ENCODE results near the gene SMIM1.
"Not testable (repeated sequence)": the region's sequence is repeated elsewhere in the genome, so short reads cannot be mapped to it uniquely, and the experiment has no call there.

SMIM1 gene

DNA sequence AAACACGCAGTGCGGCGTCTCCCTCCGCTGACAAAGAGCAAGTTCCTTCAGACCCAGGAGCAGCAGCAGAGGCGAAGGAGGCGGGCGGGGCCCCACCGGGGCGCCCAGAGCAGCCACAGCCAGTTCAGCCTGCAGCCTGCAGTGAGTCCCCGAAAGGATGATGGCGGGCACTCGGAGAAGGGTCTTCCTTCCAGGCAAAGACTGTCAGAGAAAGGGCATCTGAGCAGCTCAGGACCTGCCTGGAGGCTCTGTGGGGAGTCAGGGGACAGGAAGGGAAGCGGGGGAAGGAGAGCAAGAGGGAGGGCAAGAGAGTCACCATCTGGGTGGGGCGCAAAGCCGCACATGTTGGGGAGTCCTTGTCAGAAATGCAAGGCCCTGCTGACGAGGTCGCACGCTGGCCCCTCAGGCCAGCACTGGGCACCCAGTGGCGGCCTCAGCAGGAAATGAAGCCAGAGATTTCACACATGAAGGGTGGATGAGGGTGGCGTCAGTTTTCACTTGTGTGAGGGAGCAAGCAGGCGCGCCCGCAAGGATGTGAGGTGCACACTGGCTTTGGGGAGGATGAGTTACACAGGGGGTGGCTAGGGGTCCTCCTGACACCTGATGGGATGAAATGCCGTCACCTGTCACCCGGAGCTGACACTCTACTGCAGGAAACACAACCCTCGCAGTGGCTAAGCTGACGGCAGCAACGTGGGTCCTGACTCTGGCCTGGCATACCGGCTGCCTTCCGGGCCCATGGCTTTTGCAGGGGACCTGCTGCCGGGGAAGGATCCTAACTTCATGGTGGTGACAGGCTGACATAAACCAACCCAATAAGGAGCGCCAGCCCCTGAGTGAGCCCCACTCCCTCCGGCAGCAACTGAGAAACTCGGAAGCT lies 17.1 kb downstream of the SMIM1 start:
- DNase-seq (ENCODE audit: low read depth in 2 of 3, low spot score in 2 of 3): no peak

DNA sequence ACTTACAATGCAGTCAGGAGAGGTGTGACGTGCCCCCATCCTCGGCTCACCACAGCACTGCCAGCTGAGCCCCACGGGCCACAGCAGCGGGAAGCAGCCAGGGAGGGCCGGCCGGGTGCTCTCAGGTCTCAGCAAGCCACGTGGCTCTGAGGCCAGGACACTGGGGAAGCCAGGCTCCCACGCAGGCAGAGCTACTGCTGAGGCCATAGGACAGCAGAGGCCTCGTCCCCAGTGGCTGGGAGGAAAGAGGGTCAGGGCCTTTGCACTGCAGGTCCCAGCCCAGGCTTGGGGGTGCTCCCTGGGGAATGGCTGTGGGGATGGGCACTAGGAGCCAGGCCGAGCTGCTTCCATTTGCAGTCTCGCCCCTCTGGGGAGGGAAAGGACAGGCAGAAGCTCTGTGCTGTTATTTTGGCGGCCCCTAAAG lies 18.0 kb downstream of the SMIM1 start:
- no peak for DNase-seq (ENCODE audit: low read depth in 2 of 3, low spot score in 2 of 3)

DNA sequence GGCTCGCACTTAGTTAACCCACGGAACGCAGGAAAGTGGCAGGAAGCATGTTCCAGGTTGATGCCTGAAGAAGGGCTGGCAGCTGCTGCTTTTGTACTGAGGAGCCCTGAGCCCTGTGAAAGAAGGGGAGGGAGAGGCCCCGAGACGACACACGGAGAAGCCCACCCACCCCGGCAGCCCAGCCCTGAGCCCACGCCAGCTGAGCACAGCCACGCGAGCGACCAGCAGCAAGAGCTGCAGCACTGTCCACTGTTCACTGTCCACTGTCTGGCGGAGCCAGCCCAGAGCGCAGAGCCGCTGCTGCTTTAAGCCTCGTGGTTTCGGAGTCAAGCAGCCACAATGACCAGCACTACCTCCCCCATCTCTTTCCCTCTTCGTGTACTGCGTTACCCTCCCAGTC lies 18.4 kb downstream of the SMIM1 start:
- no peak for DNase-seq (ENCODE audit: low read depth in 2 of 3, low spot score in 2 of 3)

DNA sequence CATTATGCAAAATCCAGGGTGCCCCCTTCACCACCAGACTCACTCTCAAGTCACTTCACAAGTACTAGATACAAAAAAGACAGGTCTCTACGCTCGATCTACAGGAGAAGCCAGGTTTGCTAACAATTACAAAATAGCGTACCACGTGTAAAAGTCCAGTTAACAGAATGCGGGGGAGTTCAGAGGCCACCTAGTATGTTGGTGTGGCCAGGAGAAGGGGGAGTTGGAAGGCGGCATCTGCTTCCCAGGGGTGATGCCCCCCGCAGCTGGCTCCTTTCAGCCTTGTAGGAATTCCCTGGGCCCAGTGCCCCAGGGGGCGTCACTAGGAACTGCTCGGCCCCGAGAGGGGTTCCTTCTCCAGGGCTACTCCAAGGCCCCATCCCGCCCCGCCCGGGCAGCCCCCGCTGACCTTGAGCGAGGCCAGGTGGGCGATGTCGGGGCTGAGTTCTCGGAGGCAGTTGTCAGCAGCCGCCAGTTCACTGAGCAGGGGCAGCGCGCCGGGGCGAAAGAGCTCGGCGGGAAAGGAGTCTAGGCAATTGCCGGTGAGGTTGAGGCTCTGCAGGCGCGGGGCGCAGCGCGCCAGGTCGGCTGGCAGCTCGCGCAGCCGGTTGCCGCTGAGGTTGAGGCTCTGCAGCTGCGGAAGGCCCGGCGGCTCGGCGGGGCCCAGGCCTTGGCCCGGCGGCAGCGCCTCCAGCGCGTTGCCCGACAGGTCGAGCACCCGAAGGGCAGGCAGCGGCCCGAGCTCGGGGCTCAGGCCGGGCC lies 23.1 kb downstream of the SMIM1 start:
- no peak for DNase-seq (ENCODE audit: low read depth in 2 of 3, low spot score in 2 of 3)

DNA sequence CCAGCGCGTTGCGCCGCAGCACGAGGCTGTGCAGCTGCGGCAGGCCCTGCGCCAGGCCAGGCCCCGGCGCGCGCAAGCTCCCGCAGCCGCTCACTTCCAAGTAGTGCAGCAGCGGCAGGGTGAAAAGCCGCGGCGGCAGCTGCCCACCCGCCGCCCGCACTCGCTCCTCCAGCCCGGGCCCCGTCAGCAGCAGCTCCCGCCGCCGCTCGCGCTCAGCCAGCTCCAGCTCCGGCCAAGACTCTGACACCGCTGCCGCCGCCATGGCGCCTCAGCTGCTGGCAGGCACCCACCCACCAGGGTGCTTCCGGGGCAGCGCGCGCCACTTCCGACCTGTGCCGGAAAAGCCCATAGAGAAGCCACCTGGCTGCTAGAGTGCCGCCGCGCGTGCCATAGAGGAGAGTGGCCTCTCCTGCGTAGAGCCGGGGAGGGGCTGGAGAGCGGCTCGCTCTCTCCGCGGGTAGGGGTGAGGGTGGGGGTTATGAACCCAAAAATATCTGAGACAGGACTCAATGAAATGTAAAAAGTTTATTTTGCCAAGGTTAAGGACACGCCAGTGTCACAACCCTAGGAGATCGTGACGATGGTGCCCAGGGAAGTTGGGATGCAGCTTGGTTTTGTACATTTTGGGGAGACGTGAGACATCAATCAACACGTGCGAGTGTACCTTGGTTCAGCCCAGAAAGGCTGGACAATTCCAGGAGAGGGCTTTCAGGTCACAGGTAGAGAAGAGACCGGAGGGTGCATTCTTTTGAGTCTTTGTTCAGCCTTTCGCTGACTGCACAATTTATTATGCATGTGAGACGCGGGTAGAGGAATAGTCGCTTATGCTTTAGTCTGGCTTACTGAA lies 23.9 kb downstream of the SMIM1 start, which contains the start of gene LRRC47:
Gene LRRC47, minus strand, starts transcription at position 284 of the 847 bp plus-strand sequence. Its CDS starts 22 bp downstream, at position 262.
- DNase-seq (ENCODE audit: low read depth in 2 of 3, low spot score in 2 of 3): peak; percentile 84 to 88 (median 84)

DNA sequence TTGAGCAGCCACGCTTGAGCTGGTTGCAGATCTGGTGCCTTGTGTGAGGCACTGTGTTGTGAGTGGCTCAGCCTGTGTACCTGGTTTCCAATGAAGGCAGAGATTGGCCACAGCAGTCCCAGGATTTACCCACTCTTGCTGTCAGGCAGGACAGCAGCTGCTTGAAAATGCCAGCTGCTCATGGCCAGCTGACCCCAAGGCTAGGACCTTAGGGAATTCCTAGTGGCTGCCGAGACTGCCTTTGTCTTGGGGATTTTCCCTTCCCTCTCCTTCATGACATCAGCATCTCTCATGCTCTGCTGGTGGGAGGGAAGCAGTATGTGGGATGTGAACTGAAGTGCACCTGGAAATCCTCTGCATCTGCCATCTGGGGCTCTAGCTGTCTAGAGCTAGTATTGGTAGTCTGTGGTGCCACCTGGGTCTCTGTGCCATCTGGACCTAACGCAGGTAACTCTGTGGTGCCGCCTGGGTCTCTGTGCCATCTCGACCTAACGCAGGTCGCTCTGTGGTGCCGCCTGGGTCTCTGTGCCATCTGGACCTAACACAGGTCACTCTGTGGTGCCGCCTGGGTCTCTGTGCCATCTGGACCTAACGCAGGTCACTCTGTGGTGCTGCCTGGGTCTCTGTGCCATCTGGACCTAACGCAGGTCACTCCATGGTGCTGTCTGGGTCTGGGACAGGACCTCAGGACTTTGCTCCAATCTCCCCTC lies 27.6 kb downstream of the SMIM1 start:
- DNase-seq (ENCODE audit: low read depth in 2 of 3, low spot score in 2 of 3): no peak

DNA sequence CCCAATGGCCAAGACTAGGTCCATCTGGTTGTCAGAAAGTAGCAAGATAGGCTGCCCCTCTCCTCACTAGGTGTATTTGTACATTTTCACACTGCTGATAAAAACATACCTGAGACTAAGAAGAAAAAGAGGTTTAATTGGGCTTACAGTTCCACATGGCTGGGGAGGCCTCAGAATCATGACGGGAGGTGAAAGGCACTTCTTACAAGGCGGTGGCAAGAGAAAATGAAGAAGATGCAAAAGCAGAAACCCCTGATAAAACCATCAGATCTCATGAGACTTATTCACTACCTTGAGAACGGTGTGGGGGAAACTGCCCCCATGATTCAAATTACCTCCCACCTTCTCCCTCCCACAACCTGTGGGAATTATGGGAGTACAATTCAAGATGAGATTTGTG lies 28.2 kb downstream of the SMIM1 start:
- not testable (repeated sequence) for DNase-seq (ENCODE audit: low read depth in 2 of 3, low spot score in 2 of 3)

DNA sequence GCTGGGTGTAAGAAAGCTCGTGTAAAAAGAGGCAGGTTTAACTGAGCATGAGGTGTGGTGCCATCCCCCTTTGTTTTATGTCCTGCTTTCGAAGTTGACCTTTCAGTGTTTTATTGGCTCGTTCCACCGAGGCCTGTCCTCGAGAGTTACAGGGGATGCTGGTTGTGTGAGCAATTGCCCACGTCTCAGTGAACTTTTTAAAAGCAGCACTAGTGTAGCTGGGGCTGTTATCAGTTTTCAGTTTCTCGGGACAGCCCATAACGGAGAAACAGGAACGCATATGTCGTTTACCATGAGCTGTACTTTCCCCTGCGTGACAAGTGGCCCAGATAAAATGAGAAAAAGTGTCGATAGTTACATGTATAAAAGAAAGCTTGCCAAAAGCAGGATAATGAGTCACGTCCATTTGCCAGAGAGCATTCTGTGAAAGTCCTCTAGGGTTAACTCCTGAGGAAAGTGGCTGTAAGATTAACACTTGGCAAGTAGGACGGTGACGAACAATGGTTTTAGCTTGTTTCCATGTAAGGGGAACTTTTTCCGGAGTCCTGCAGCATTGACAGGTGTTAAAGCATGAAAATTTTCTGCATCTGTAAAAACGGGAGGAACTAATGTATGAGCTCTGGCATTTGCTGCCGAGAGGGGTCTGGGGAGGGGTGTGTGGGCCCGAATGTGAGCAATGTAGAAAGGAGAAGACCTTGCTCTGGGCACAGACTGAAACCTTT lies 31.5 kb downstream of the SMIM1 start:
- DNase-seq (ENCODE audit: low read depth in 2 of 3, low spot score in 2 of 3): no peak

DNA sequence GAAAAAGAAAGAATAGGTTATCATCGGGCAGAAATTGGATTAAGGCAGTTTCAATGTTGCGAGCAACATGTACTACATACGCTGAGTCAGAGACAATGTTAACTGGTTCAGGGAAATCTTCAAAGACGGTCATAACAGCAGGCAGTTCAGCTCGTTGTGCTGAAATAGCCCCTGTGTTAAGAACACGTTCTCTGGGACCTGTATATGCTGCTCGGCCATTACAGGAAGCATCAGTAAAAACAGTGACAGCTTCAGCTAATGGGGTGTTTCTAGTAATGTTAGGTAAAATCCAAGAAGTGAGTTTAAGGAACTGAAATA lies 32.0 kb downstream of the SMIM1 start:
- DNase-seq (ENCODE audit: low read depth in 2 of 3, low spot score in 2 of 3): not testable (repeated sequence)

DNA sequence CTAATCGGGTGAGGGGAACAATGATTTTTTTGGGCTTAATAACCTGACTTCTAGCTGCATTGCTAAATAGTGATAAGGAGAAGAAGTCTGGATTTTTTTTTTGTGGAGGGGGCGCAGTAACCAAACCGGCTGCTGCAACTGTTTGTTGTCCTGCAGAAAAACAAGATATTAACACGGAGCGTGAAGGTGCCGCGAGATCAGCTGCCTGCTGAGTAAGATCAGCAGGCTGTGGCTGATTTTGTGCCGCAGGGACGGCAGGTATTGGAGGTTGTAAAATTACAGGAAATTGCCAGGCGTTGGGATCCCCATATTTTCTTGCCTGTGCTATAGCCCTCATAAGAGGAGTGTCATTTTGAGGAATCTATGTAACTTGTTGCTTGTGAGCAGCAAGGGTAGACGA lies 32.5 kb downstream of the SMIM1 start:
- DNase-seq (ENCODE audit: low read depth in 2 of 3, low spot score in 2 of 3): no peak

DNA sequence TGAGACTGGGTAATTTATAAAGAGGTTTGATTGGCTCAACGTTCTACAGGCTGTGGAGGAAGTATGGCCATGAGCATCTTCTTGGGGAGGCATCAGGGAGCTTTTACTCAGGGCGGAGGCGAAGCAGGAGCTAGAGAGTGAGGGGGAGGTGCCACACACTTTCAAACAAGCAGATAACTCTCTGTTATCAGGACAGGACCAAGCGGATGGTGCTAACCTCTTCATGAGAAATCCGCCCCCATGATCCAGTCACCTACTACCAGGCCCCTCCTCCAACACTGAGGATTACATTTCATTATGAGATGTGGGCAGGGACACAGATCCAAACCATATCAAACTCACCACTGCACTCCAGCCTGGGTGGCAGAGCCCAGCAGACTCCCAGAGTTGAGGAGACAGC lies 35.2 kb downstream of the SMIM1 start:
- no peak for DNase-seq (ENCODE audit: low read depth in 2 of 3, low spot score in 2 of 3)

DNA sequence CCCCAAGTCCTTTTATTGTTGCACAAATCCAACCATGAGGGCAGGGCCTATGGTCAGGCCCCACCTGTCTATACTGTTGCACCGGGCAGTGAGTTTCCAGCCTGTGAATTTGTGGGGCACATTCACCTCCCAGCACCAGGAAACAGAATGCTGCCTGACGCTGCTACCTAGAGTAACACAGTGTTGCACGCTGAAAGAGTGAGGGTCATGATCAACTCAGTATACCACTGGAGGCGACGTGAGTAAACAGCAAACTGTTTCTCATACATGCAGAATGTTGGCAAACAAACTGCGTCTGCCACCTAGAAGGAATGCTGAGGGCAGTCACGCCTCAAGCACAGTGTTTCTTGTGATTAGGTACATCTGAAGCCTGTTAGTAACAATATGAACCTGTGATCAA lies 37.1 kb downstream of the SMIM1 start:
- DNase-seq (ENCODE audit: low read depth in 2 of 3, low spot score in 2 of 3): no peak

DNA sequence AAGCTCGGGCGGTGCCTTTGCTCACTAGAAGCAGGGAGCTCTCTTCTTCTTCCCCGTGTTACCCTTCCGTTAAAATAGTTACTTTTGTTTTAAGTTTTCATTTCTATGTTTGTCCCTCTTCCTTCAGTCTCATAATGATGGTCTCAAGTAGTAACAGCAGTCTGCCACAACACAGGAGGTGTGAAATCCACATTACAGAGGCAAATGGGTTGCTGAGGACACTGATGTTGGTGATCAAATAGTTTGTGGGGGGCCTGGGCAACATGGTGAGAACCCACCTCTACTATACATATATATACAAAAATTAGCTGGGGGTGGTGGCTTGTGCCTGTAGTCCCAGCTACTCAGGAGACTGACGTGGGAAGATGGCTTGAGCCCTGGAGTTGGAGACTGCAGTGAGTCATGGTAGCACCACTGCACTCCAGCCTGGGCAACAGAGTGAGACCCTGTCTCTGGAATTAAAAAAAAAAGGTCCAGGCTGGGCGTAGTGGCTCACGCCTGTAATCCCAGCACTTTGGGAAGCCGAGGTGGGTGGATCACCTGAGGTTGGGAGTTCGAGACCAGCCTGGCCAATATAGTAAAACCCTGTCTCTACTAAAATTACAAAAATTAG lies 37.7 kb downstream of the SMIM1 start:
- not testable (repeated sequence) for DNase-seq (ENCODE audit: low read depth in 2 of 3, low spot score in 2 of 3)

DNA sequence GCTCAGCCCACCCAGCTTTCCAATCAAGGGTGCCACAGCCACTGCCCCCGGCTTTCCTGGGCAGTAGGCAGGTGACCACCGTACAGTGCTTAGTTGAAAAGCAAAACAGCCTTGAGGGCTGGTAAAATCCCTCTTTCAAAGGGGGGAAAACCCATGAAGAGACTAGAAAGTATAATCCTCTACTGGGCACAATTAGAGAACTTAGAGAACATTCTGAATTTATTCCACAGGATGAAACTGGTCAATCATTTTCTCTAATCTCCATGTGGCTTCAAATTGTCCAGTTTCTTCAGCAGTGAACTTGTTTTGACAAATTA lies 39.0 kb downstream of the SMIM1 start:
- no peak for DNase-seq (ENCODE audit: low read depth in 2 of 3, low spot score in 2 of 3)

DNA sequence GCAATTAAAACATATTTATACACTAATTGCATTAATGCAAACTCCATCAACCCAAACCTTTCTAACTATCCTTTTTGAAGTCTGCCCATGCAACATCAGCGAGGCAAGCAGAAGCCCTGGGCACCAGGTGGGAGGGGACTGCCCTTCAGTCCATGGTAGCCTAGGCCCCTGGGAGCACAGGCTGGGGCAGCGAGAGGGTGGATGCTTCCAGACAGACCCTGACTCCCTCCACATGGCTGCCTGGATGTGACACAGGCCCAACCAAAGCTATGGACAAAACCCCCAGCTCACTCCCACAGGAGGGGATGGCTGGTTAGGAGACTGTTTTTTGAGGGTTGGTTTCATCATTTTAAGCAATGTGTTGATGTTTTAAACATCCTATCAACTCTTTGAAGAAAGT lies 41.5 kb downstream of the SMIM1 start:
- DNase-seq (ENCODE audit: low read depth in 2 of 3, low spot score in 2 of 3): no peak

DNA sequence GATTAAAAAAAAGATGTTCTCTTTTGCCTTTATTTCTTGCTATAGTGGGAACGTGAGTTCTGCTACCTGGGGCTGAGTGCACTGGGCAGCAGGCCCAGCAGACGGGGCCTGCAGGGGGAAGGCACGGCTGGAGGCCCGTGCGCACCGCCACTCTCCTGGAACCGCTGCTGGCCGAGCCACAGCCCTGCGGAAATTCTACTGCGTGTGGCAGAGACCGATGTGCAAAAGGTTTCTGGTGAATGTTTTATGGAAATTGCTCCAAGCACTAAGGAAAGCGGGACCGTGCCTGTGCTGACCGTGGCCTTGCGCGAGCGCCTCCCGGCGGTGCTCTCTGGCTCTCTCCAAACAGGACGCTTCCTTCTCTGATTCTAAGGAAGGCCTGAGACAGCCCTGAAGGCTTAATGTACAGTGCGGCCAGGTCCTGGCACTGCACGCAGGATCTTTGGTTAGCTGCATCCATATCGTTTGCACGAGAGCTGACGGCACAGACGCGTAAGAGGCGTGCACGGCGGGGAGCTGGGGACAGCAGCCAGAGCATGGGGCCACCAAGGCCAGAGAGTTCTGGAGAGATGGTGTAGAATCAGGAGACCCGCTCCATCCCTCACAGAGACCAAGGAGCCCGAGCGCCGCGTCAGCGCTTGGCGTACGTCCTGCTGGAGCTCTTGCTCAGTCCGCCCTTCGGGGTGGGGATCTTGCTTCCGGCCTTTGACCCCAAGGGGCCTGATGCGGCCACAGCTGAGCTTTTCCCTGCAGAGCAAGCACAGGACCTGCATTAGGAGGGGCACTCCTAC lies 42.4 kb downstream of the SMIM1 start:
- DNase-seq (ENCODE audit: low read depth in 2 of 3, low spot score in 2 of 3): no peak

DNA sequence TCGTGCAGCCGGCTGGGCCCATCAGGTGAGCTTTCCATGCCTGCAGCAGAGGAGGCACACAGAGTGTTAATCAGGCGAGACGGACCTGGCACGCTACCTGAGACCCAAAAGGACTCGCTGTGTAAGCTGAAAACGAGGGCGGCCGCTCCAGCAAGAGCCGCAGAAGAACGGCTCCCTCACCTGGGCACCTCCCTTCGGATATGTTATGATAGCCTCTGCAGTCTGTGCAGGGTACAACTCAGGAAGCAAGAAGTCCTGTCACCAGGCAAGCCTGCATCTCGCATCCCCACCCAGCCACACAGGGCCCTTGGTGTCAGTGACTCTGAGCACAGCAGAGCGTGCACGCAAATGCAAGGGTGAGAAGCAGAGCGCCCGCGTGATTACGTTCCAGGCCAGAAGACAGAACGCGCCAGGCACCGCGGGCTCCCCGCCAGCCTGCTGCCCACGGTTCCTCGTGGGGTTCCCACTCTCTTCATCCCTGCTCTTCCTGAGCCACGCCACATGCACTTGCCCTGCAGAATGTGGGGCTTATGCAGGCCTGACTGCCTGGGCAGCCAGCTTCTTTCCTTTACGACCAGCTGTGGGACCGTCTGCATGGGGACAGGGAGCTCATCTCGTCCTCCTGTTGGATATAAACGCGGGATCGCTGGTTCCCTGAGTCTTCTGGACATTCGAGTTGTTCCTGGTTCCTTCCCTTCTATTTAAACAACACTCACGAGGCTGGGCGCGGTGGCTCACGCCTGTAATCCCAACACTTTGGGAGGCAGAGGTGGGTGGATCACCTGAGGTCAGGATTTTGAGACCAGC lies 44.0 kb downstream of the SMIM1 start:
- no peak for DNase-seq (ENCODE audit: low read depth in 2 of 3, low spot score in 2 of 3)

DNA sequence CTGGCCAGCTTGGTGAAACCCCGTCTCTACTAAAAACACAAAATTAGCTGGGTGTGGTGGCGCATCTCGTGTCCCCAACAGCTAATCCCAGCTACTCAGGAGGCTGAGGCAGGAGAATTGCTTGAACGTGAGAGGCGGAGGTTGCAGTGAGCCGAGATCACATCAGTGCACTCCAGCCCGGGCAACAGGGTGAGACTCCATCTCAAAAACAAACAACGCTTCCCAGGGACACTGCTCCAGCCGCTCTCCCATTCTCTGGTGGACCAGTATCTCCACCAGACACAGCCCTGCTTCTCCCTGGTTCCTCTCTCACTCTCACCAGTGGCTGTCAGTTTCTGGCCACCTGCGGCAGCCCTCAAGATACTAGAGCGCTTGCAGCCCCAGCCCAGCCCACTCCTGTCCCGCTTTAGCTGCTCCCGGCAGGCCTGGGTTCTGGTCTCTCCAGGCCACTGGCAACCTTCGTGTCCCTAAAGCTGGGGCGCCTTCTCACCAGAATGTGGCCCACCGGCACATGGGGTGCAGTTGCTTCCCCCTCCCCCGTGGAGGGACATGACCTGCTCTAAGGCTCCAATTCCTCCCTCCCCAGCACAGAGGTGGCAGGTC lies 44.7 kb downstream of the SMIM1 start:
- no peak for DNase-seq (ENCODE audit: low read depth in 2 of 3, low spot score in 2 of 3)
